Gastroesophageal sphincter (tissue), 3 donors: ENCODE results near the gene SLC12A8.

Experiments used
- POLR2A ChIP-seq, 2 donors: fragments of 450-650 bp; IDR thresholded peaks; one replicate each; pipeline ENCODE4 v1.6.1; 2017; ENCODE audit warnings: antibody characterized with exemption in 2 of 2, mild to moderate bottlenecking in 2 of 2, moderate library complexity in 1 of 2
- POLR2AphosphoS5 ChIP-seq: sonication (generic); formaldehyde crosslinking; IDR thresholded peaks from one replicate; pipeline ENCODE4 v1.6.1; 2017; ENCODE audit warnings: antibody characterized with exemption
- TF ChIP-seq, protein P1 (sequence below), 4 experiments: fragments of 200-600 bp in 2 of 4; fragments of 450-650 bp in 2 of 4; sonication (generic) in 1 of 4; IDR thresholded peaks; one replicate each; pipeline ENCODE4 v1.5.1; 2017 to 2019; ENCODE audit warnings: antibody characterized with exemption in 4 of 4, mild to moderate bottlenecking in 2 of 4, moderate library complexity in 2 of 4

DNA sequence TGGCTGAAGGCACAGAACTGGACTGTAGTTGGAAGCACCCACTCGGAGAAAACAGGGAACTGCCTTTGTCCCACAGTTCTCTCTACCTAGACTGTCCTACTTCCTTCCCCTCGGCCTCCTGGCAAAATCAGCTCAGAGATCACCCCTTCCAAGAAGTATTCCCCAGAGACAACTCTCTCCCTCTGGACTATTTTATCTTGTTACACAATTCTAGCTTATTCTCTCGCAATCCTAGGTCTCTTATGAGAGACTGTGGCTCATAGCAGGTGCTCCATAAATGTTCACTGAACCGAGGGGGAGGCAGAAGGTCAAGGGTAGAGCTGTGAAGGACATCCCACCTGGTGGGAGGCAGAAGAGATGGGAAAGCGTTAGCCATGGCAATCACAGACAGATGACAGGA is 167.4 kb downstream of the SLC12A8 start:
- TF ChIP-seq, protein P1, sequence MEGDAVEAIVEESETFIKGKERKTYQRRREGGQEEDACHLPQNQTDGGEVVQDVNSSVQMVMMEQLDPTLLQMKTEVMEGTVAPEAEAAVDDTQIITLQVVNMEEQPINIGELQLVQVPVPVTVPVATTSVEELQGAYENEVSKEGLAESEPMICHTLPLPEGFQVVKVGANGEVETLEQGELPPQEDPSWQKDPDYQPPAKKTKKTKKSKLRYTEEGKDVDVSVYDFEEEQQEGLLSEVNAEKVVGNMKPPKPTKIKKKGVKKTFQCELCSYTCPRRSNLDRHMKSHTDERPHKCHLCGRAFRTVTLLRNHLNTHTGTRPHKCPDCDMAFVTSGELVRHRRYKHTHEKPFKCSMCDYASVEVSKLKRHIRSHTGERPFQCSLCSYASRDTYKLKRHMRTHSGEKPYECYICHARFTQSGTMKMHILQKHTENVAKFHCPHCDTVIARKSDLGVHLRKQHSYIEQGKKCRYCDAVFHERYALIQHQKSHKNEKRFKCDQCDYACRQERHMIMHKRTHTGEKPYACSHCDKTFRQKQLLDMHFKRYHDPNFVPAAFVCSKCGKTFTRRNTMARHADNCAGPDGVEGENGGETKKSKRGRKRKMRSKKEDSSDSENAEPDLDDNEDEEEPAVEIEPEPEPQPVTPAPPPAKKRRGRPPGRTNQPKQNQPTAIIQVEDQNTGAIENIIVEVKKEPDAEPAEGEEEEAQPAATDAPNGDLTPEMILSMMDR (IDR thresholded peaks at IDR 0.05): no peak
- no peak for TF ChIP-seq POLR2AphosphoS5
- TF ChIP-seq POLR2A (IDR thresholded peaks at IDR 0.05): no peak
